Femur (tissue), 1 donor: ENCODE measurements around the gene PROCA1.
"Not testable (repeated sequence)": the region's sequence is repeated elsewhere in the genome, so short reads cannot be mapped to it uniquely, and the experiment has no call there.

Experiments used
- DNase-seq: peaks from one replicate; pipeline ENCODE4 v3.0.0-alpha.2; 2017

PROCA1 gene

DNA sequence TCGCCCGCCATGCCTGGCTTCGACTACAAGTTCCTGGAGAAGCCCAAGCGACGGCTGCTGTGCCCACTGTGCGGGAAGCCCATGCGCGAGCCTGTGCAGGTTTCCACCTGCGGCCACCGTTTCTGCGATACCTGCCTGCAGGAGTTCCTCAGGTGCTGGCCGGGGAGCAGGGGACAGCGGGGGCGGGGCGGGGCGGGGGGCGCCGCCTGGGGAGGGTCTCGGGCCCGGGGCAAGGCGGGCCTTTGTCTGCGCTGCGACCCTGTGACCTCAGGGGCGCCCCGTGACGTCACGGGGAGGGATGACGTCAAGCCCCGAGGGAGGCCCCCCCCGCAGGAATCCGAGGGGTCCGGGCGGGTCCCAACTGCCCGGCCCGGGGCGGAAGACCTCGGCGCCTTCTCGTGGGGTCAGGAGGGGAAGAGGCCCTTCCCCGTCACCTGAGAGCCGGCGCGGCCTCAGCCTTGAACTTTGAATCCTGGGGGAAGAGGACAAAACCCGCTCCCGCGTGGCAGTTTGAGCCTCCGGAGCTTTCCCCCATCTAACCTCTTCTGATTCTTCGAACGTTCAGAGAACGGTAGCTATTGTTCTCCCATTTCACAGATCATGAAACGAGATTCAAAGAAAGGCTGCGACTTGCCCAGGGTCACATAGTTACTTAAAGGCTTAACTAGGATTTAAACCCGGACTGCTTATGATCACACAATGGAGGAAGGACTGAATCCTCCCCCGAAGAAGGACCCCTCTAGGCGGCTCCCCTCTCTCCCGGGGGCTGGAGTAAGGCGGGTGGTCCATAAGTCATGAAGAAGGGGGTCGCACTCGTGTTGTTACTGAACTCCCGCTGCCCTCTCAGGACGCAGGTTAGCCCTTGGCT lies 32.6 kb upstream of the PROCA1 start:
- peak; percentile 80 for DNase-seq

DNA sequence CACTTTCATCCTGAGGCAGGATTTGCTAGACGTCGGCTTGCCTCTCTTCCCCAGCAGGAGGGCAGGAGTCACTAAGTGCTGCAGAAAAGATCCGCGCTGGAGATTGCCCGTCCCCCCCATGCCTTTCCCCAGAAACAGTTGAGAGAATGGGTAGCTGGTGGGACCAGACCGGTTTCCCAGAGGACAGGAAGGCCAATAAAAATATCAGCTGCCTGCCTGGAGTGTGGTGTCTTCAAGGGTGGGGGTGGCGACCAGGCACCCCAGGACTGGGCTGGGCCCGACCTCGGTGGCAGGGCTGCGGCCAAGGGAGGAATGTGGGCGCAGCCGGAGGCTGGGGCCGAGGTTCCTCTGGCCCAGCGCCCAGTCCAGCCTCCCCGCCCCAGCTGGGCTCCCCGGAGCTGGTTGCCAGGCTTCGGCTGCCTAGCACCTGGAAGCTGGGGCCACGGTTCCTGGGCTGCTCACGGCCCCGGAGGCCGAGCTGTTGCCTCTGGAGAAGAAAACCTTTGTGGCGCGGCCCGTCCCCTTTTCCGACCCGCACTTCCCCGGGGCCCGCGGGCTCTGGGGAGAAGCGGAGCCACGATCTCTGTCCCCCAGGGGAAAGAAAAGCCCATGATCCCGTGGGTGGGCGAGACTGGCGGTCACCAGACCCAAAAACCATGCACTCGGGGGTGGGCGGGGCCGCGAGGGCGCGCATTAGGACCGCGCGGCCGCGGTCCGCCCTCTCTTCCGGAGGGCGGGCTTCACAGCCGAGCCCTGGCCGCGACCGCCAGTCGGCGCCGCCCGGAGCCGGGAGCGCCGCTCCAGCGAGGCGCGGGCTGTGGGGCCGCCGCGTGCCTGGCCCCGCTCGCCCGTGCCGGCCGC lies 31.8 kb upstream of the PROCA1 start, which contains the start of gene TRAF4:
Gene TRAF4 (plus strand): TSS at position 769 of the 861 bp plus-strand sequence. CDS start 102 bp downstream, outside the sequence.
- DNase-seq: peak; percentile 88

DNA sequence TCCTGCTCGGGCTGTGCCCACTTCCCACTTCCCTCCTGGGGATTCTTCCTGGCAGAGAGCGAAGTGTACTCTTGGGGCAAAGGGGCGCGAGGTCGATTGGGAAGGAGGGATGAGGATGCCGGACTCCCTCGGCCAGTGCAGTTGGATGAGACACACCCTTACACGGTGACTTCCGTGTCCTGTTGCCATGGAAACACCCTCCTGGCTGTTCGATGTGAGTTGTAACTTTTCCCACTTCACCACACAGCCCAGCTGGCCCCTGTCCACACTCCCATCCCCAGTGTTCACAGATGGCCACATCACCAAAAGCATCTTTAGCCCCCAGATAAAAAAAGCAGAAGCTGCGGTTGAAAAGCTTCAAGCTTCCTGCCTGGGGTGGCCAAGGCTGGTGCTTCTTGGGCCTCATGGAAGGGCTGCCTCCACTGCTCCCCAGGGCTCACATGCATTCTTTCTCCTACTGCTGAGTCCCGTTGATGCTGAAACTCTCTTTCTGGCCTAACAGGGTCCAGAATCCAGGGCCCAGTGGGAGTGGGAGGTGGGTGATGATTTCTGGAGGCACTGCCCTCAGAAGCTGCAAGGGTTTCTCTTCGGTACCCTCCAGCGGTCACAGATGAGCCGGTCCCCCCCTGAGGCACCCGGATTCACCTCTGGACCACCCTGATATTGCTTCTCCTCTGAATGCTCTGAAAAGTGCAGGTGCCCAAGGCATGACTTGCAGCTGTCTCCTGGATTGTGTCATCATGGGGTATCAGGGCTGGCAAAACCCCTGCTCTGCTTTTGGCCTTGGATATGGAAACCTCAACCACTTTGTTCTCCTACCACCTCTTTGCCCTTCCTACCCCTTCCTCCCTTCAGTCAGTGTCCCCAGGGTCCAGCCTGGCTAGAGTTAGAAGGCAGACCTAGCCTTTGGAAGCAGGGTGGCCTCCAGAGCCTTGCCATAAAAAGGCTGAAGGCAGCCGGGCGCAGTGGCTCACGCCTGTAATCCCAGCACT lies 30.0 kb upstream of the PROCA1 start:
- no peak for DNase-seq

DNA sequence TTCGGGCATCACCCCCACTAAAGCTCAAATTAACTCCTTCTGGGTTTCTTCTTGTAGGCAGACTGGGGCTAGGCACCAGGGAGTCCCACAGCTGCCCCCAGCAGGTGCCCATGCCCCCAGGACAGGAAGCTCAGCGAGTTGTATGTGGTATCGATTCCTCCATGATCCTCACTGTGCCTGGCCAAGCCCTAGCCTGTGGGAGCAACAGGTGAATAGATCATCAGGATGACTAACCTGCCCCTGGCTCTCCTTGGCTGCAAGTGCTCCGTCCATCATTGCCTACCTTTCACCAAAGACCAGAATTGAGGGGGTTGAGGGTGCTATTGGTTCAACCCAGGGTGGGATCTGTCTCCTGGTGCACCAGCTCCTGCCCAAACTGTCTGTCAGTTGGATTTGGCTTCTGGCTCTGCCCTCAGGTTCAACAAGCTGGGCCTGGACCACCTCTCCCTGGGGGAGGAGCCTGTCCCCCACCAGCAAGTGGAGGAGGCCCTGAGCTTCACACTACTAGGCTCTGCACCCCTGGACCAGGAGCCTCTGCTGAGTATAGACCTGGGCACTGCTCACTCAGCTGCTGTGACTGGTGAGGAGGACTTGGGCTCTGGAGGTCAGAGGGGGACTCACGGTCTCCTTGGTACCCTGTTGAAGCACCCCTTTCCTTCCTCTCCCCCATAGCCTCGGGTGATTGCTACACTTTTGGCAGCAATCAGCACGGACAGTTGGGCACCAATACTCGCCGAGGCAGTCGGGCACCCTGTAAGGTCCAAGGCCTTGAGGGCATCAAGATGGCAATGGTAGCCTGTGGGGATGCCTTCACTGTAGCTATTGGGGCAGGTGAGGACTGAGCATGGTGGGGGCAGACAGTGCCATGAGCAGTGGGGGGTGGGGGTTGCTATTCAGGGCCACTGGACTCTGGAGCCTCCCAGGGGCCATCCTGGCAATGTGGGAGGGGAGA lies 29.0 kb upstream of the PROCA1 start:
- DNase-seq: no peak

DNA sequence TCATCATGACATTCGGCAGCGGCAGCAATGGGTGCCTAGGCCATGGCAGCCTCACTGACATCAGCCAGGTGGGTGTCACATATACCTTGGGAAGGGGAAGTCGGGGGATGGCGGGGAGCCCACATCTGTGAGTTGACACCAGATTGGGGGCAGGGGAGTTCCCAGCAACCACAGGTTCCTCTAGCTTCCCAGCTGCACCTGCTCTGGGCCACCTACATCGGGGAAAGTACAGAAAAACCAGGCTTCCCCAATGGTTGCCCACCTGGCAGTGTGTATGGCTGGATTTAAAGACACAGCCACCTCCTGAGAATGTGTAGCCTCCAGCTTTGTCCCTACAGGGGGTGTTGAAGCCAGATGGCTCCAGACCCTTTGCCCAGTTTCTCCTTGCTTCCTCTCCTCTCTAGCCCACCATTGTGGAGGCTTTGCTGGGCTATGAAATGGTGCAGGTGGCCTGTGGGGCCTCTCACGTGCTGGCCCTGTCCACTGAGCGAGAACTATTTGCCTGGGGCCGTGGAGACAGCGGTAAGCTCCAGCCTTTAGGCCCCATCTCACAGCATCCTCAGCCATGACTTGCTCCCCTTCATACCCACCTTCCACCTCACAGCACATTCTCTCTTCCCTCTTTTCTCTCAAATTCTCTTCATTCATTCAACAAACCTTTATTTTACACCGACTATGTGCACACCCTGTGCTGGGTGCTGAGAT lies 27.1 kb upstream of the PROCA1 start:
- no peak for DNase-seq

DNA sequence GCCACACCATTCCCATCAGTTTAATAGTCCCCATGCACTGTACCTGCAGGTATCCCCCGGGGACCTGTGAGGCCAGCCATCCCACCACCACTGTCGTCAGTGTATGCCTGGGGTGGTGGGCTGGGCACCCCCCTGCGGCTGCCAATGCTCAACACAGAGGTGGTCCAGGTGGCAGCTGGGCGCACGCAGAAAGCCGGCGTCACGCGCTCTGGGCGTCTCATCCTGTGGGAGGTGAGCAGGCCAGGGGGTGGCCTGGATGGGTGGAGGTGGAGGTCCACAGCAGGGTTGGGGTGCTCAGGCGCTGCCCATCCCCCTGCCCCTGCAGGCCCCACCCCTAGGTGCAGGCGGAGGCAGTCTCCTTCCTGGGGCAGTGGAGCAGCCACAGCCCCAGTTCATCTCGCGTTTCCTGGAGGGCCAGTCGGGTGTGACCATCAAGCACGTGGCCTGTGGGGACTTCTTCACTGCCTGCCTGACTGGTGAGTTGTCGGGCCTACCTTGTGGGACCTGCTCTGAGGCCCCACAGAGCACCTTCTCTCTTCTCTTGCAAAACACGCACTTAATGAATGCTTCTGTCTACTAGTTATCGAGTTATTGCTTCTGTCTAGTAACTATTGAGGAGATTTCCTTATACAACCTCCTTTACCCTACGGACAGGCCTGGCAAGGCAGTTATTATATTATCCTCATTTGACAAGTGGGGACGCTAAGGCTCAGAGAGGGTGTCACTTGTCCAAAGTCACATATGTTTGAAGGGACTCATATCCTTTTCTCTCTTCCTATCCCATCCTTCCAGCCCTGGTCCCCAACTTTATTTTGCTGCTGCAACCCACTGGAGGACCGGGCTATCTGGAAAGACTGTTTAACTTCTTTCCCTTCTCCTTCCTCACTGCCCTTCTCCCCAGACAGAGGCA lies 26.3 kb upstream of the PROCA1 start:
- DNase-seq: no peak

DNA sequence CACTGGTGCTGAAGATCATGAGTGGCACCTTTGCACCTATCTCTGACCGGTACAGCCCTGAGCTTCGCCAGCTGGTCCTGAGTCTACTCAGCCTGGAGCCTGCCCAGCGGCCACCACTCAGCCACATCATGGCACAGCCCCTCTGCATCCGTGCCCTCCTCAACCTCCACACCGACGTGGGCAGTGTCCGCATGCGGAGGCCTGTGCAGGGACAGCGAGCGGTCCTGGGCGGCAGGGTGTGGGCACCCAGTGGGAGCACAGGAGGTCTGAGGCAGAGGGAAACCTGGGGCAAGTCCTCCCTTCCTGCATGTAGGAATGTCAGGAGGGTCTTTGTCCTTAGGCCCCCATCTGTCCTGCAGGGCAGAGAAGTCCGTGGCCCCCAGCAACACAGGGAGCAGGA lies 25.6 kb upstream of the PROCA1 start:
- no peak for DNase-seq

DNA sequence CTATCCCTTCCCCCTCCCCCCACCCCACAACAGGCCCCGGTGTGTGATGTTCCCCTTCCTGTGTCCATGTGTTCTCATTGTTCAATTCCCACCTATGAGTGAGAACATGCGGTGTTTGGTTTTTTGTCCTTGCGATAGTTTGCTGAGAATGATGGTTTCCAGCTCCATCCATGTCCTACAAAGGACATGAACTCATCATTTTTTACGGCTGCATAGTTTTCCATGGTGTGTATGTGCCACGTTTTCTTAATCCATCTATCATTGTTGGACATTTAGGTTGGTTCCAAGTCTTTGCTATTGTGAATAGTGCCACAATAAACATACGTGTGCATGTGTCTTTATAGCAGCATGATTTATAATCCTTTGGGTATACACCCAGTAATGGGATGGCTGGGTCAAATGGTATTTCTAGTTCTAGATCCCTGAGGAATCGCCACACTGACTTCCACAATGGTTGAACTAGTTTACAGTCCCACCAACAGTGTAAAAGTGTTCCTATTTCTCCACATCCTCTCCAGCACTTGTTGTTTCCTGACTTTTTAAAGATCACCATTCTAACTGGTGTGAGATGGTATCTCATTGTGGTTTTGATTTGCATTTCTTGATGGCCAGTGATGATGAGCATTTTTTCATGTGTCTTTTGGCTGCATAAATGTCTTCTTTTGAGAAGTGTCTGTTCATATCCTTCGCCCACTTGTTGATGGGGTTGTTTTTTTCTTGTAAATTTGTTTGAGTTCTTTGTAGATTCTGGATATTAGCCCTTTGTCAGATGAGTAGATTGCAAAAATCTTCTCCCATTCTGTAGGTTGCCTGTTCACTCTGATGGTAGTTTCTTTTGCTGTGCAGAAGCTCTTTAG lies 24.5 kb upstream of the PROCA1 start:
- not testable (repeated sequence) for DNase-seq

DNA sequence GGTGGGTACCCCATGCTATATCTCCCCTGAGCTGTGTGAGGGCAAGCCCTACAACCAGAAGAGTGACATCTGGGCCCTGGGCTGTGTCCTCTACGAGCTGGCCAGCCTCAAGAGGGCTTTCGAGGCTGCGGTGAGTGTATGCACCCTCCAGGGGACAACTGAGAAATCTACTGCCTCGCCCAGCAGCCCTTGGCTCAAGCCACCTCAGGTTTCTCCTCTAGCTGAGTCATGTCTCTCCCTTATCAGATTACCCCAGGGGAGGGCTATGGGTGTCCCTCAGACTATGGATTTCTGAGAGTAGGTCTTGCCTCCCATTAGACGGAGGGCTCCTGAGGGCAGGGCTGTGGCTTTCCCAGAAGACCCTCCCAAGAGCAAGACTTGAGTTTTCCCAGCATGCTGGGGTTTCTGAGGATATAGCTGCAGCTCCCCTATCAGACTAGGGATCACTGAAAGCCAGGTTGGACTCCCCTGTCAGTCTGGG lies 23.6 kb upstream of the PROCA1 start:
- no peak for DNase-seq

DNA sequence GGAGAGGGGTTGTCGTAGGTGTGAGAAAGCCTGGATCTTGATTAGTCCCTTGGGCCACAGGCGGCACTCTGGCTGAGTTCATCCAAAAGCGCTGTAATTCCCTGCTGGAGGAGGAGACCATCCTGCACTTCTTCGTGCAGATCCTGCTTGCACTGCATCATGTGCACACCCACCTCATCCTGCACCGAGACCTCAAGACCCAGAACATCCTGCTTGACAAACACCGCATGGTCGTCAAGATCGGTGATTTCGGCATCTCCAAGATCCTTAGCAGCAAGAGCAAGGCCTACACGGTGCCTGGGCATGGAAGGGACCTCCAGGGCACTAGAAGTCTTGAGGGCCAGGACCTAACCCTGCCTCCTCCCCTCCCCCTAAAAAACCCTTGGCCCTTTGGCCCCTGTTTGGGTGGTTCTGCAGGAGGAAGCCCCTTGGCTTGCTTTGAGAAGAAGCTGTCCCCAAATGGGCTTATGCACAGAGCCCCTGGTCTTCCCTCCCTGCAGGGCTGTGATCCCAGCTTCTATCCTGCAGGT lies 23.1 kb upstream of the PROCA1 start:
- DNase-seq: no peak

DNA sequence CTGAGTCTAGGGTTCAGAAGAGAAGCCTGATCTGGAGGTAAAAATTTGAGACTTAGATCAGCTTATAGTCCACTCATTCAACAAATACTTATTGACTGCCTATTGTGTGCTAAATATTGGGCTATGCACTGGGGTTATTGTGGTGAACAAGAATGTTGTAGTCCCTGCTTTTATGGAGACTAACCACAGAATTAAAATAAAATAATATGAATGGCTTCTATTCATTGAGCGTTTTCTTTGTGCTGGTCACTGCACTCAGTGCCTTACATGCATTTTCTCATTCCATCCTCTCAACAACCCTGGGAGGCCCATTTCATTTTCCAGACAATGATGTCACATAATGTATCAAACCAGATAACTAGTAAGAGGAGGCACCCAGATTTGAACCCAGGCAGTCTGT lies 21.7 kb upstream of the PROCA1 start:
- no peak for DNase-seq

DNA sequence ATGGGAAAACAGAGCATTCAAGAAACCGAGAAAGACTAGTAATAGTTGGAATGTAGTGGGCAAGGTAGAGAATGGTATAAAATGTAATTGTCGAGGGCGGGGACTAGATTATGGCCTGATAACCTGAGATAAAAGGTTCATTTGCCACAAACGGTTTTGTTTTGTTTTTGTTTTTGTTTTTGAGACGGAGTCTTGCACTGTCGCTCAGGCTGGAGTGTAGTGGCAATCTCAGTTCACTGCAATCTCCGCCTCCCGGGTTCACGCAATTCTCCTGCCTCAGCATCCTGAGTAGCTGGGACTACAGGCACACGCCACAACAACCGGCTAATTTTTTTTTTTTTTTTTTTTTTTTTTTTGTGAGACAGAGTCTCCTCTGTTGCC lies 18.3 kb upstream of the PROCA1 start:
- DNase-seq: no peak

DNA sequence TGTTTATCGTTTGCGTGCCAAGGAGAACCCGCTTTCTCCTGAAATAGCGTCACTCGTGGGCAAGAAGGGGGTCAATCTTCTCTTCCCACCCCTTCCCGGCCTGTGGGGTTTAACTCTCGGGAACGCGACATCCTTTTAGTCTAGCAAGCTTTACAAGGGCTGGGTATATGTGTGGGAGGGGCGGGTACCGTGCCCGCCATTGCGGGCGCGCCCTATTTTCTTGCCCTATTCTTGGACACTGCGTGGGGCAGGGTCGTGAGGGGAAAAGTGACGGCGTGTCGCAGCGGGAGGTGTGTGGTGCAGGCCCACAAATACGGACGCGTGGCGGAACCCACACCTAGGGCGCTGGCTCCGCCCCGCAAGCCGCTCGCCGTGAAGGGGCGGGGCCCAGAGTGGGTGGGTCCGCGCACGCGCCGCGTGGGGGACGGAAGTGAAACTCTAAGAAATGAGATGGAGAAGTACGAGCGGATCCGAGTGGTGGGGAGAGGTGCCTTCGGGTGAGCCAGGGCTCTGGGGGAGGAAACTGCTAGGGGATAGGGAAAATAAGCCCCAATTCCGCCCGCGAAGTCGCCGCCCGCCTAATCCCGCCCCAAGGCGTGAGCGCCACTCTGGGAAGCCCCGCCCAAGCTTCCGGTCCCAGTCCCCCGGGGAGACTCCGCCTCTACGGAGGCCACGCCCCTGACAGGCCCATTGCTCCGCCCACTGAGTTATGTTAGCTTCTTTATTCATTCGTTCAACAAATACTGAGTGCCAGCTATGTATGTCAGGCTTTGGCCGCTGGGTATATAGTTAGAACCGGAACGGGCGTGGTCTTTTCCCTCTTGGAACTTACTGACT lies 16.9 kb upstream of the PROCA1 start, which contains the start of gene NEK8:
Gene NEK8 (plus strand): TSS at position 425 of the 837 bp plus-strand sequence. CDS start 26 bp downstream, at position 451.
- DNase-seq: peak; percentile 97

DNA sequence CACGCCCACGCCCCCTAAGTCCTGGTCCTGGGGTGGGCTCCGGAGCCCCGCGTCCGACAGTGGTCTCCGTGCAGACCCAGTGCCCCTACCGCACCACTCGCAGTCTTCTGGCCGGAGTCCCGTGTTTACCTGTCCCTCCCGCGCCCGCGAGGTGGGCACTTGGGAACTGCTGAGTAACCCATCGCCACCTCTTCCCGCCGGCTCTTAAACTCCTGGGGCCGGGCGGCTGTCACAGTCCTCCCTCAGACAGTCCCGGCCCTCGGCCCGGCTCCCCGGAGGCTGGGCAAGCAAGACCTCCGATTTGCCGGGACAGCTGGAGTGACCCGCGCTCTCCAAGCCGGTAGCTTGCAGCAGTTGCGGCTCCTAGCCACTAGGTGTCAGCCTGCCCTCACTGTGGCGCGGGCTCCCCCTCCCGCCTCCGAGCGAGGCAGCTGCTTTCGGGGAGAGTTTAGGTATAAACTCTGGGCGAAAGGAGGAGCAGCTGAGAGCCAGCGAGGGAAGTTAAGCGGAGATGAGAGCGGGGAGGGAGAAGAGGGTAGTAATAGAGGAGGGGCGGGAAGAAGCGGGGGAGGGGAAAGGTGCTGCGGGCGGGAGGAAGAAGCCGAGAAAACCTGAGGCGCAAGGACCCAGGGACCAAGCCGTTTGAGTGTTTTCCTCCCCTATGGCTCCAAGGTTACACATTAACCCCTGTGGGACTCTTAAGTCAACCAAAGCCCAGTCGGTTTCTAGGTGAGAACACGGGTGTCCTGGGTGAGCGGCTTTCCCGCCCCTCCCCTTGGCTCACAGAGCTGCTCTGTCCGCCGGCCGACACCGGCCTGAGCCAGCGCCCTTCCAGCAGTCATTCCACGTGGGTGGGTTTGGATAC lies 15.2 kb upstream of the PROCA1 start:
- peak; percentile 97 for DNase-seq

DNA sequence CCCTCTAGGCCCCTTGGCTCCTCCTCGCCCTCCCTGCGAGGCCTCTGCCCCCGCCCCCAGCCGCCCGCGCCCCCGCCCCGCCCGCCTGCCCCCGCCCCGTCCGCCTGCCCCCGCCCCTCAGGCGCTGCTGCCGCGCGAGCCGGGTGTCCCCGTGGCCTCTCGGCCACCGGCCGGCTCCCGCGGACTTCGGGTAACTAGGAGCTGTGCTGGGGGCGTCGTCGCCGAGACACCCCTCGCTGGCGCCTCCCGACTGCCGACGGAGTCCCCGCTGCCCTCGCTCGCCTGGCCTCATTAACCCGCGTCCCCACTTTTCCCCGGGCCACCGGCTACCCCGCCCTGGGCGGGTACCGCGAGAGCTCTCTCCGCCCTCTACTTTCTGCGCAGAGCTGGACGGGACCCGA lies 14.5 kb upstream of the PROCA1 start, which contains the start of gene TLCD1:
Gene TLCD1 (minus strand): TSS at position 8 of the 401 bp plus-strand sequence. CDS start 136 bp downstream, outside the sequence.
- DNase-seq: peak; percentile 89
